Psoas muscle (tissue), 8 donors: ENCODE data around the gene CAMK1D. TPM values are rescaled to one million over a fixed set of nuclear protein-coding genes. Genes with fewer than 3 reads are reported as not detected.

Experiments used
- ATAC-seq, 4 donors: fragments of 200-7000 bp; cut with Tn5 transposase; one replicate each; pipeline ENCODE4 v1.9.1; 2020; ENCODE audit warnings: moderate library complexity in 3 of 4, mild to moderate bottlenecking in 2 of 4
- DNase-seq, 2 donors: peaks; one replicate each; pipeline ENCODE4 v3.0.0-alpha.2; 2020
- H3K27ac ChIP-seq: fragments of 200-600 bp; one replicate; pipeline ENCODE4 v1.8.0; 2022
- H3K27me3 ChIP-seq, 3 donors: fragments of 200-600 bp in 1 of 3; one replicate each; pipeline versions ENCODE4 v1.6.1 to v1.8.0; 2013 to 2022; ENCODE audit warnings: low read length in 2 of 3, mild to moderate bottlenecking in 2 of 3, moderate library complexity in 1 of 3; ENCODE audit not compliant: insufficient read depth in 3 of 3
- H3K36me3 ChIP-seq, 2 donors: fragments of 200-600 bp in 1 of 2; one replicate each; pipeline versions ENCODE4 v1.6.1 to v1.8.0; 2013 to 2022; ENCODE audit warnings: low read depth in 1 of 2, mild to moderate bottlenecking in 1 of 2, moderate library complexity in 1 of 2; ENCODE audit not compliant: insufficient read depth in 1 of 2
- H3K4me1 ChIP-seq: fragments of 200-600 bp; one replicate; pipeline ENCODE4 v1.8.0; 2022
- H3K4me3 ChIP-seq: fragments of 200-600 bp; one replicate; pipeline ENCODE4 v1.8.0; 2022; ENCODE audit warnings: mild to moderate bottlenecking
- H3K9me3 ChIP-seq: fragments of 200-600 bp; one replicate; pipeline ENCODE4 v1.8.0; 2022
- CTCF ChIP-seq: fragments of 200-600 bp; IDR thresholded peaks from one replicate; pipeline ENCODE4 v1.8.0; 2022; ENCODE audit warnings: antibody characterized with exemption
- WGBS, 3 donors: extraction: QIAGEN DNeasy Blood & Tissue Kit; methylation state at CpG; one replicate each; pipeline versions ENCODE4 v1.1.6 to v1.1.7; 2013; 5-methylcytosine and 5-hydroxymethylcytosine counted together
- intact Hi-C, 2 donors: fragments of 100-400 bp; cut with DNase I; formaldehyde crosslinking; loops; one replicate each; pipeline versions ENCODE4 v1.11.0 to v1.14.2; 2022
- polyA plus RNA-seq, 3 donors: library from polyadenylated mRNA; stranded (reverse); fragments of 200-250 nt; gene quantifications; one replicate each; pipeline ENCODE4 v1.2.3, GENCODE V29; 2013
- total RNA-seq, 4 donors: library from RNA; stranded (reverse); fragmentation: NEBNext Ultra II Directional in 2 of 4; extraction: Animal tissue kit (Norgen Biotek cat#: 25700) in 2 of 4; gene quantifications; one replicate each; pipeline versions ENCODE4 v1.2.1 to v1.2.4, GENCODE V29; 2021 to 2023
- donor health status: healthy with polysubstance abuse.
- donor health status: DM: no; HTN: no; CAD: no; lungs with moderate emphysema.
- donor health status: Bipolar disorder and iron deficiency.
- donor health status: healthy.
- donor health status: DM: yes; HTN: yes; CAD: no.
- donor health status: DM: no; HTN: no; CAD: no.
- donor health status: DM: no; HTN: no; CAD: no.
- donor health status: DM: yes; HTN: yes; CAD: no.

The CAMK1D gene
- total and polyA plus RNA-seq, 7 donors = 0.39 to 1.8 (median 0.53) TPM

DNA sequence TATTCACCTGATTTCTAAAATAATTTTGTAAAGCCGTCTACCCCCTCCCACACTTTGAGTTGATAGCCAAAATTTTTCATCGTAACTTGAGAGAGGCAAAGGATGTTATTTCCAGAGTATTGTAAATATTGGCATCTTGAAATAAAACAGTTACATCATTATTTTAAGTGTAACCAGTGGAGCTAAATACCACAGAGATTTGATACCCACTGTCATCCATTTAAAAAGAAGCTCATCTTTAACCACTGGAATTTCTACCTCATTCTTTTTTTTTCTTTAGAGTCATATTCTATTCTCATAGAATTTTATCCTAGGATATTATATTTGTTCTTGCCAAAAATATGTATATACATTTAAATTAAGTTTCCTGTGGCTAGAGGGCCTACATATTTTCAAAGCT lies 48.6 kb downstream of the CAMK1D start:
- no peaks in the 10 kb centered on the region for H3K9me3 ChIP-seq
- DNase-seq = no peak
- ATAC-seq = no peak
- intact Hi-C loops = no loop called here
- TF ChIP-seq CTCF = no peak
- H3K4me1 ChIP-seq = no peaks in the 10 kb centered on the region
- 79 to 87% (median 84%) methylated on average over 2 of the region's 2 CpGs for WGBS, 3 donors
- H3K36me3 ChIP-seq = no peaks in the 10 kb centered on the region
- no peak overlapping the region for H3K4me3 ChIP-seq
- H3K27ac ChIP-seq = no peak overlapping the region
- H3K27me3 ChIP-seq = peaks cover 0 to 4% (median 0%) of the 10 kb centered on the region in 3 donors

GRCh38 chr10:12400266-12400931 lies 51.1 kb downstream of the CAMK1D start:
- H3K9me3 ChIP-seq = no peaks in the 10 kb centered on the region
- 75 to 80% (median 78%) methylated on average over 11 of the region's 11 CpGs for WGBS, 3 donors
- intact Hi-C loops = no loop called here
- no peaks in the 10 kb centered on the region for H3K27me3 ChIP-seq
- no peak for TF ChIP-seq CTCF
- no peak overlapping the region for H3K27ac ChIP-seq
- ATAC-seq = no peak
- H3K36me3 ChIP-seq = no peaks in the 10 kb centered on the region
- DNase-seq = no peak
- no peaks in the 10 kb centered on the region for H3K4me1 ChIP-seq
- H3K4me3 ChIP-seq = no peak overlapping the region

DNA sequence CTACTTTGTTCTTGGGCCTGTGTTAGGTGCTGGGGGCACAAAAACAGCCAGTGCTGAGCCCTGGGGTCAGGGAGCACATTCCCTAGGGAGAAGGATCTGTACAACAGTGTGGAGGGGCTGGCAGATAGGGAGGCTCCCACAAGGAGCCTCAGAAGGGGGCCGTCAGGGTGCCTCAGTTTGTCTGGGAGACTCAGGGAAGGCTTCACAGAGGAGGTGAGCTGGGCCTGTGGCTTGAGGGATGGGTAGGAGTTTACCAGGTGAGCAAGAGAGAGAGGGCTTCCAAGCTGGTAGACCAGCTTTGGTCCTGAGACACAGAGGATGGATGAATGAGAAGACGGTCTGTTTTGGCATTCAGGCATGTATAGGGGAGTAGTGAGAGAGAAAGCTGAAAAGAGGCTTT lies 52.1 kb downstream of the CAMK1D start:
- intact Hi-C loops = no loop called here
- ATAC-seq (no peak), DNase-seq (no peak)
- peaks cover 0 to 2% (median 0%) of the 10 kb centered on the region in 3 donors for H3K27me3 ChIP-seq
- H3K36me3 ChIP-seq = no peaks in the 10 kb centered on the region
- 96 to 97% (median 97%) methylated on average over 2 of the region's 2 CpGs for WGBS, 3 donors
- H3K4me3 ChIP-seq = no peak overlapping the region
- no peak for TF ChIP-seq CTCF
- no peak overlapping the region for H3K27ac ChIP-seq
- H3K4me1 ChIP-seq = no peaks in the 10 kb centered on the region
- H3K9me3 ChIP-seq = no peaks in the 10 kb centered on the region

- H3K36me3 ChIP-seq = no peaks in the 10 kb centered on the region
- no peaks in the 10 kb centered on the region for H3K4me1 ChIP-seq
- intact Hi-C loops = no loop called here
- no peak overlapping the region for H3K4me3 ChIP-seq
- no peak for TF ChIP-seq CTCF
- no peak overlapping the region for H3K27ac ChIP-seq
- no peaks in the 10 kb centered on the region for H3K9me3 ChIP-seq
- peaks cover 0 to 2% (median 0%) of the 10 kb centered on the region in 3 donors for H3K27me3 ChIP-seq
- ATAC-seq (no peak), DNase-seq (no peak)
- 68 to 73% (median 71%) methylated on average over 9 of the region's 9 CpGs for WGBS, 3 donors
Measured at GRCh38 chr10:12403119-12403518, 53.8 kb downstream of the CAMK1D start.
